ENCODE measurements around the gene DCLK2. TPM values are rescaled to one million over a fixed set of nuclear protein-coding genes. Genes with fewer than 3 reads are reported as not detected.

Gene DCLK2
- polyA plus RNA-seq, 1 of the 3 experiments (the other 2 are of a cell fraction) = 10.1 TPM

DNA sequence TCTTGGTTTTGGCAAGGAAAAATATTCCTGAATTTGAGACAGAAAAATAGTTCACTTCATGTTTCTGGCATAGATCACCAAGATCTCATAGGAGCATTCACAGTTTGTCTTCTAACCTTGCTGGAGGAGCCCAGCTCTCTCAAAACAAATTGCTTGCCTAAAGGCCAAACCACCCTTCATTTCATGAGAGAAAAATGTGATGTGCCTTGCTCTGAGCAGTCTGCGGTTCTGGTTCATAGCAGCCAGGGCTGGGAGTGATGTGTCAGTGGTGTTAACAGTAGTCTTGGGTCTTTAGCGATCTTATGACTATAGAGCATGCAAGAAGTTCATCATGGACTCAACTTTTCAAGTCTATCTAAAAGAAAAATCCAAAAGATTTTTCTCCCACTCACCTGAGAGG lies 183.3 kb downstream of the DCLK2 start:
- Histone ChIP-seq H3K4me3 (ENCODE audit: low read depth in 2 of 2, low read length in 1 of 2) (no peak overlapping the region), H3K4me2 (no peak overlapping the region), H3K9me3 (no peaks in the 10 kb centered on the region), H3K79me2 (ENCODE audit: insufficient read depth) (no peaks in the 10 kb centered on the region), H3K9me2 (no peaks in the 10 kb centered on the region), H3K9ac (no peak overlapping the region), H3K27ac (ENCODE audit: low read depth in 2 of 2, low read length in 1 of 2) (no peak overlapping the region), H3K4me1 (ENCODE audit: control insufficient read depth in 1 of 2, insufficient read depth in 2 of 2, low read depth in 1 of 2, low read length in 1 of 2) (peaks cover 0 to 4% of the 10 kb centered on the region in 2 experiments; a peak in 1 of 4 replicates), H3F3A (replicated peaks; ENCODE audit: insufficient read depth) (peaks cover 6% of the 10 kb centered on the region), H3K36me3 (replicated peaks in 1 of 2; ENCODE audit: control insufficient read depth in 1 of 2, insufficient read depth in 2 of 2, low read length in 1 of 2) (peaks cover 58 to 60% of the 10 kb centered on the region in 2 experiments), H4K20me1 (ENCODE audit: insufficient read depth) (no peaks in the 10 kb centered on the region), H2AFZ (ENCODE audit: low read depth) (no peak overlapping the region), H3K27me3 (ENCODE audit: insufficient read depth) (no peaks in the 10 kb centered on the region)
- TF ChIP-seq NFIC (IDR thresholded peaks at IDR 0.05; ENCODE audit: borderline replicate concordance) (no peak), CTCF (IDR thresholded peaks at IDR 0.05) (no peak)
- ChIA-PET CTCF (interaction anchor here (1.0 kb wide), 1 partner anchor 606 kb away, joined by 5 read pairs; no protein-coding TSS in a partner anchor), POLR2A (no interaction called here)
- DNase-seq = no peak
- 100% methylated on average over 2 of the region's 2 CpGs for WGBS (ENCODE audit: low lambda C conversion rate)

DNA sequence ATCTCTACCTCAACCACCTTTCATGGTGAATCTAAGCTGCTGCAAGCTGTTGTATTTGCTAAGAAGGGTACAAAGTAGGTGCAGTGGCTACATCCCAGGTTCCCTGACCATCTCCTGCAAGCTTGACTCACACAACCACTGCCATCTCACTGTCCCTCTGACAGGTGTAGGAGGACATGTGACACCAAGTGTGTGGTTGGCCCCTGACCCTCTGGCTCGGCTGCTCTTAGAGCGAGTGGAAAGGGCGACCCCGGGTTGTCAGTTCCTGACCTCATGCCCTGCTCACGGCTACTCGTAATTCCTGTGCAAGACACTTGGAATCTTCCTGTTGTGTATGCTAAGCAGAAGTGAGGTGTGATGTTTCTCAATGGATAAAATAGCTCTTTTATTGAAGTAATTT lies 184.4 kb downstream of the DCLK2 start:
- WGBS (ENCODE audit: low lambda C conversion rate) = 98% methylated on average over 5 of the region's 6 CpGs
- ChIA-PET CTCF (interaction anchor here (0.8 to 2.9 kb wide), 4 partner anchors 18 to 53 kb away, joined by 3 to 11 read pairs (median 4); no protein-coding TSS in a partner anchor), POLR2A (no interaction called here)

More for the DNA sequence above, 184.4 kb downstream of the DCLK2 start:
- Histone ChIP-seq H4K20me1 (ENCODE audit: insufficient read depth) (no peaks in the 10 kb centered on the region), H3K27me3 (ENCODE audit: insufficient read depth) (no peaks in the 10 kb centered on the region), H3K9me3 (no peaks in the 10 kb centered on the region), H2AFZ (ENCODE audit: low read depth) (no peak overlapping the region), H3K36me3 (replicated peaks in 1 of 2; ENCODE audit: control insufficient read depth in 1 of 2, insufficient read depth in 2 of 2, low read length in 1 of 2) (peaks cover 52 to 63% of the 10 kb centered on the region in 2 experiments), H3K79me2 (ENCODE audit: insufficient read depth) (no peaks in the 10 kb centered on the region), H3K9me2 (no peaks in the 10 kb centered on the region), H3K4me3 (ENCODE audit: low read depth in 2 of 2, low read length in 1 of 2) (no peak overlapping the region), H3K4me2 (no peak overlapping the region), H3K4me1 (ENCODE audit: control insufficient read depth in 1 of 2, insufficient read depth in 2 of 2, low read depth in 1 of 2, low read length in 1 of 2) (peaks cover 0 to 4% of the 10 kb centered on the region in 2 experiments; a peak in 1 of 4 replicates), H3K9ac (no peak overlapping the region), H3F3A (replicated peaks; ENCODE audit: insufficient read depth) (peaks cover 6% of the 10 kb centered on the region), H3K27ac (ENCODE audit: low read depth in 2 of 2, low read length in 1 of 2) (no peak overlapping the region)
- no peak for TF ChIP-seq RFX5 (IDR thresholded peaks at IDR 0.05; ENCODE audit: low read length)
- no peak for TF ChIP-seq IRF3 (IDR thresholded peaks at IDR 0.05; ENCODE audit: low read depth, low read length)
- TF ChIP-seq FOXM1 (IDR thresholded peaks at IDR 0.05; ENCODE audit: low read depth) = no peak
- TF ChIP-seq, protein P1, sequence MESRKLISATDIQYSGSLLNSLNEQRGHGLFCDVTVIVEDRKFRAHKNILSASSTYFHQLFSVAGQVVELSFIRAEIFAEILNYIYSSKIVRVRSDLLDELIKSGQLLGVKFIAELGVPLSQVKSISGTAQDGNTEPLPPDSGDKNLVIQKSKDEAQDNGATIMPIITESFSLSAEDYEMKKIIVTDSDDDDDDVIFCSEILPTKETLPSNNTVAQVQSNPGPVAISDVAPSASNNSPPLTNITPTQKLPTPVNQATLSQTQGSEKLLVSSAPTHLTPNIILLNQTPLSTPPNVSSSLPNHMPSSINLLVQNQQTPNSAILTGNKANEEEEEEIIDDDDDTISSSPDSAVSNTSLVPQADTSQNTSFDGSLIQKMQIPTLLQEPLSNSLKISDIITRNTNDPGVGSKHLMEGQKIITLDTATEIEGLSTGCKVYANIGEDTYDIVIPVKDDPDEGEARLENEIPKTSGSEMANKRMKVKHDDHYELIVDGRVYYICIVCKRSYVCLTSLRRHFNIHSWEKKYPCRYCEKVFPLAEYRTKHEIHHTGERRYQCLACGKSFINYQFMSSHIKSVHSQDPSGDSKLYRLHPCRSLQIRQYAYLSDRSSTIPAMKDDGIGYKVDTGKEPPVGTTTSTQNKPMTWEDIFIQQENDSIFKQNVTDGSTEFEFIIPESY (IDR thresholded peaks at IDR 0.05; ENCODE audit: borderline replicate concordance, low read depth) = no peak
- no peak for TF ChIP-seq MAX (IDR thresholded peaks at IDR 0.05; ENCODE audit: low read depth)
- no peak for TF ChIP-seq JUND (IDR thresholded peaks at IDR 0.05)
- TF ChIP-seq CTCF (IDR thresholded peaks at IDR 0.05) = no peak
- no peak for TF ChIP-seq FOSL2 (IDR thresholded peaks at IDR 0.05; ENCODE audit: borderline replicate concordance, low read depth)
- TF ChIP-seq POLR2AphosphoS5 (IDR thresholded peaks at IDR 0.05; ENCODE audit: low read depth, low read length) = no peak
- TF ChIP-seq, protein P2, sequence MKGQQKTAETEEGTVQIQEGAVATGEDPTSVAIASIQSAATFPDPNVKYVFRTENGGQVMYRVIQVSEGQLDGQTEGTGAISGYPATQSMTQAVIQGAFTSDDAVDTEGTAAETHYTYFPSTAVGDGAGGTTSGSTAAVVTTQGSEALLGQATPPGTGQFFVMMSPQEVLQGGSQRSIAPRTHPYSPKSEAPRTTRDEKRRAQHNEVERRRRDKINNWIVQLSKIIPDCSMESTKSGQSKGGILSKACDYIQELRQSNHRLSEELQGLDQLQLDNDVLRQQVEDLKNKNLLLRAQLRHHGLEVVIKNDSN (IDR thresholded peaks at IDR 0.05; ENCODE audit: borderline replicate concordance, low read depth) = no peak
- no peak for TF ChIP-seq EZH2phosphoT487 (IDR thresholded peaks at IDR 0.05; ENCODE audit: borderline replicate concordance, low read depth)
- no peak for TF ChIP-seq TEAD4 (IDR thresholded peaks at IDR 0.05; ENCODE audit: borderline replicate concordance, insufficient read depth)
- TF ChIP-seq TCF12 (IDR thresholded peaks at IDR 0.05) = no peak
- no peak for TF ChIP-seq MXI1 (IDR thresholded peaks at IDR 0.05; ENCODE audit: low read depth, low read length)
- TF ChIP-seq CHD2 (IDR thresholded peaks at IDR 0.05; ENCODE audit: low read length, partially characterized antibody) = no peak
- DNase-seq = no peak

All from SK-N-SH (cell line).